NCI-H748 (cell line): ENCODE results near the gene KIF11.
"Not testable (repeated sequence)": the region's sequence is repeated elsewhere in the genome, so short reads cannot be mapped to it uniquely, and the experiment has no call there.

Experiments
- DNase-seq: peaks from one replicate; lab custom pipeline; 2025; ENCODE audit not compliant: unreplicated experiment; lab: John Stamatoyannopoulos, UW

Gene KIF11

DNA sequence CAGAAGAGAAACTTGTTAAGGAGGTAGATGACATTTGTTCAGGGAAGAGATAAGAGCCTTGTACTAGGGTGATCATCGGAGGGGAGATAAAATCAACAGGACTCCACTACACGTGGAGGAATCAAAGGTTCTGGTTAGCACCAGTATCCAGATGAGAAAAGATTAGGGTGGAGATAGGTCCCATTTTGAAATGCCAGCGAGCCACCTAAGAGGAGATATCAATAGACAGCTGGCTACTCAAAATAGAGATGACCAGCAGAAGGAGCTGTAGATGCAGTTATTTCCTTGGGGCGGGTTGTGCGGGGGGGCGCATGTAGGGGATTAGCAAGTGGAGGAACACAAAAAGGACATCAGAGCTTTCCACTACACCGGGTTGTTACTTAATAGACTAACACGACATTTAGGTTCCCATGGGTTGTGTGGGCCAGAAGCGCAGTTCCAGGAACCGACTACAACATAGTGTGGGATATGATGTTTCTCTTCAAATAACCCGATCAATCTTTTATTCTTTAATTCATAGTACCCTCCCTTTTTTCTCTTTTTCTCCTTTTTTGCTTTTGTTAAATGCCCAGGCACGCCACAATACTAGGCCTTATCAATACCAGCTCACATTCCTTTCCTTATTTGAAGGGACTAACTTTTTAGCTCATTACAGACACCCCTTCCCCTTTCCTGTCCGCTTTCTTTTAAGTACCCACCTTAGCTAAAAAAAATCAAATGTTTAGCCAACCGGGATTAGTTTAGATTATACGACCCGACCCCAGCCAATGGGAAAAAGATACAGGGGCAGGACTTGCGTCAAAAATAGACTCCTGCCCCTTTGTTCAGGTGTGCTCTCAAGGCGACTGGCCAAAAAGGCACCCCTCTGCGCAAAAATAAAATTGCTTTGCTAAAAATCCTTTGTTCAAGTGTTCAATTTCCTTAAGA, 2.0 kb upstream of the KIF11 start:
- peak; percentile 25 for DNase-seq

DNA sequence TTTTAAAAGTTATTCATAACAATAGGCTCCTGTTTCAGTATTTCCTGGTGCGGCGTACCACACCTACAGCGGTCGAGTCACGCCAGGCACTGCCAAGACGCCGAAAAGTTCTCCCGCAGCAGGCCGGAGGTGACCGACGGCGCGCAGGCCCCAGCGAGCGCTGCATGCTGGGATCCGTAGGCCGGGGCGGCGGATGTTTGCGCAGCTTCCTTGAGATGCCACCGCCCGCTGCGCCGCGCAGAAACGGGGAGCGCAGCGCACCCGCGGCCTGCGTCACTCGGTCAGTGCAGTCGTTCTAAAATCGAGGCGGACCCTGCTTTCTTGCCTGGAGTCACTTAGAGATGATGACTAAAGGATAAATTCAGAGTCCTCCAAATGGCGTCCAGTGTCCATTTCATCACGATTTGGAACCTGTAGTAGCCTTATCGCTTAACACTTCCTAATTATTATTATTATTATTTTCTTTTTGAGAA, 1.3 kb upstream of the KIF11 start:
- DNase-seq: peak; percentile 86

DNA sequence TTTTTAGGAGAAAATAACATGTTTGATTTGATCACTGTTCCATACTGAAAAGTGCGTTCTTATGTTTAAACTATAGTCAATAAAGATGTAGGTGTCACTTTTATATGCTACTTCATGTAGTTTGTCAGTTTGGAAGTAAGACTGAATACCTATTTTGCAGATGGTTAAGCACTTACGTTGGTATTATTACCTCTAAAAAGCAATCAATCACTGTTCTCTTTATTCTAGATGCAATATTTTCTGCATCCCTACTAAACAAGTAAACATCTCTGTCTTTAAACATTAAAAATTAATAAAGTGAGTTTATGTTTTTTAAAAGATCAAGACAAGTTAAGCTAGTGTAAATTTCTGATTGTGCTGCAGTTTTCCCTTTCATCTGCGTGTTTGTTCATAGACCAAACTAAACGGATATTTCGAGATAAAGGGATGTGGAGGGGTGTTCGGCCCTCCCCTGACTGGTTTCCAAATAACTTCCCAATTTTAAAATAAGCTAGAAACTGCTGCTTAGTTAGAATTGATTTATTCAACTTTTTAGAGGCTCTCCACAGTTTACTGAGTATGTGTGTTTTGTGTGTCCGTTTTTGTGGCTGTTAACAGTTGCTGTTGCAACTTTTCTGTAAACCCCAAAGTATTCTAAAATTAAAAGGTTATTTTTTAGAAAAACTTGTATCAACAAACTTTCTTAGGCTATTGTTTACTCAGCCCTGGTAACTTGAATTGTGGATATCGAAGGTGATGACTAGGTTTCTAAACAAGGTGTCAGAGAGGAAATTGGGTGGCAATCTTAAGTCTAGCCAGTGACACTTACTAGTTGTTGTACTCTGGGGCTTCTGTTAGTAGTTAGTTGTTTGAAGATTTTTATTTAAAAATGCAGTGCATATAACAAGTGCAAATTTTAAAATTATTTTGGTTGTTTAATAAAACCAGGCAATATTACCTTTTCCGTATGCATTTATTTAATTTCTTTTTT, 974 bp downstream of the KIF11 start:
- no peak for DNase-seq

DNA sequence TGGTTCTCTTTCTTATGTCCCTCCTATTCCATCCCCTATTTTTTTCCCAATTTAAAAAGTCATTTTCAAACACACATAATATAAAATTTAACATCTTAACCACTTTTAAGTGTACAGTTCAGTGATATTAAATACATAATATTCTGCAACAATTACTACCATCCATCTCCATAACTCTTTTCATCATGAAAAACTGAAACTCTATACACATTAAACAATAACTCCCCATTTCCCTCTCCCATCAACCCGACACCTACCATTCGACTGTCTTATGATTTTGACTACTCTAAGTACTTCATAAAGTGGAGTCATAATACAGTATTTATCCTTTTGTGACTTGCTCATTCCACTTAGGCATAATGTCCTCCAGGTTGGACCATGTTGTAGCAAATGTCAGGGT, 2.6 kb downstream of the KIF11 start:
- no peak for DNase-seq

DNA sequence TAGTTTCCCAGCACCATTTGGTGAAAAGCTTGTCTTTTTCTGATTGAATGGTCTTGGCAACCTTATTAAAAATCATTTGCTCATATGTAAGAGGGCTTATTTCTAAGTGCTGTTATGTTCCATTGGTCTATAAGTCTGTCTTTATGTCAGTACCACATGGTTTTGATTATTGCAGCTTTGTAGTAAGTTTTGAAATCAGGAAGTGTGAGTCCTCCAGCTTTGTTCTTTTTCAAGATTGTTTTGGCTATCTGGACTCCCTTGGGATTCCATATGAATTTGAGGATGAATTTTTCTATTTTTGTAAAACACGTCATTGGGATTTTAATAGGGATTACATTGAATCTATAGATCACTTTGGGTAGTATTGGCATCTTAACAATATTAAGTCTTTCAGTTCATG, 5.4 kb downstream of the KIF11 start:
- DNase-seq: no peak

DNA sequence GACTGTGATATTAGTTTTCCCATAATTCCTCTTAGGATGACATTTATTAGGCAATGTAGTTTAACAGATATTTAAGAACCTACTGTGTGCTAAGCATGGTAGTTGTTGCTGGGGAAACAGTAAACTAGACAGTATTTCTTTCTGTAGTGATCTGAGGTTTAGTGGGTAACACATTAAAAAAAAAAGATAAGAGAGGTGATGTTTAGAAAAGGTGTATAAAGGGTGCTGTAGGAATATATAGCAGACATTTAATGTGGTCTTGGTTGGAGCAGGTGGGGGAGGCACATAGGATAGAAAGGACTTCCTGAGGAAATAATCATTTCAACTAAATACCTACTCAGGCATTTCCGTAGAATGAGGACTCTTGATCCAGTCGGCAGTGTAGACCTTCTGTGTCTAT, 11.9 kb downstream of the KIF11 start:
- DNase-seq: no peak

DNA sequence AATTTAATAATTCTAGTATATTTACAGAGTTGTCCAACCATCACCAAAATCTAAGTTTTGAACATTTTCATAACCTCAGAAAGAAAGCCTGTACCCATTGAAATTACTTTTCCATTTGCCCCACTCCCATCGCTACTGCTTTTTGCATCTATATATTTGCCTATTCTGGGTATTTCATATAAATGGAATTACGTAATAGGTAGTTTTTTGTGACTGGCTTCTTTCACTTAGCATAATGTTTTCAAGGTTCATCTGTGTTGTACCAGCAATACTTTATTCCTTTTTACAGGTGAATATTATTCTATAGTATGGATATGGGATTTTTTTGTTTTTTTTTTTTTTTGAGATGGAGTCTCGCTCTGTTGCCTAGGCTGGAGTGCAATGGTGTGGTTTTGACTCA, 22.6 kb downstream of the KIF11 start:
- DNase-seq: no peak

DNA sequence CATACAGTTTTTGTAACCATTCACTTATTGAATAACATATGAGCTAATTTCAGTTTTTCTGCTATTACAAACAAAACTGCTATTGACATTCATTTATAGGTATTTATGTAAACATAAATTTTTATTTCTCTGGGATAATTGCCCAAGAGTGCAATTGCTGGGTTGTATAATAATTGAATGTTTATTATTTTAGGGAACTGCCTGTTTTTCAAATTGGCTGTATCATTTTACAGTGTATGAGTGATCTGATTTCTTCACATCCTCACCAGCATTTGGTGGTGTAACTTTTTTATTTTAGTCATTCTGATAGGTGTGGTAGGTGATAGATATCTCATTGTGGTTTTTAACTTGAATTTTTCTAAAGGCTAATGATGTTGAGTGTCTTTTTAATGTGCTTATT, 26.4 kb downstream of the KIF11 start:
- DNase-seq: no peak

DNA sequence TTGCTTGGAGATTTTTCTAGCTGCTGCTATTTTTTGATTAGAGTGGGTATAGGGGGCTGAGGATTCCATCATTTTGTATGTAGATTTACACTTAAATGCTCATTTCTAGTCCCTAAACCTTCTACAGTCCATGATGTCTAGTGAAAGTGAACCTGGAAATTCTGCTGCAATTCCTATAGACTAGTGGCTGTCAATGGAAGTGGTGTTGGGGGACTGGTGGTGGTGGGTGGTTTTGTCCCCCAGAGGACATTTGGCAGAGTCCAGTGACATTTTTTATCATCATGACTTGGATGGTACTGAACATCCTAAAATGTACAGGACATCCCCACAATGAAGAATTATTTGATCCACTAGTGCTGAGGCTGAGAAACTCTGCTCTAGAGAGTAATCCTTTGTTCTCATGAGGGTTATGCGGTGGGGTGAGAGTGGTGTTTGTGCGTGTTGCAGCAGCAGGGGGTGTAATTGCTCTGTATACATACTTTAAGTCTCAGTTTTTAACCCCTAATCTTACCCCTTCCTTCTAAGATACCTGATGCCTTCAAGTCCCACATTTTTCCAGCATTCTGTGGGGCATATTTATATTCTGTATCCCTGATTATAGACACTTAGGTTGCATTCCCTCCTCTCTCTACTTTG, 35.0 kb downstream of the KIF11 start:
- DNase-seq: no peak

DNA sequence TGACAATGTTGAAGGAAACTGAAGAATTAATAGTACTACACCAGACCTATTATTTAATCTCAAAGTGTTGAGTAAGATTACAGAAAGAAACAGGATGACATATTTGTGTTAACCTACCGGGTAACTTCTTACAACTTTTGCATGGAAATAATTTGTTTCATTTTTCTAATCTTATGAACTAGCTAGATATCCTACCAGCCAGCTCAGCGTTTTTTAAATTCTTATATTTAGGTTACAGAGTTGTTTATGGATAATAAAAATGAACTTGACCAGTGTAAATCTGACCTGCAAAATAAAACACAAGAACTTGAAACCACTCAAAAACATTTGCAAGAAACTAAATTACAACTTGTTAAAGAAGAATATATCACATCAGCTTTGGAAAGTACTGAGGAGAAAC, 37.0 kb downstream of the KIF11 start:
- no peak for DNase-seq

DNA sequence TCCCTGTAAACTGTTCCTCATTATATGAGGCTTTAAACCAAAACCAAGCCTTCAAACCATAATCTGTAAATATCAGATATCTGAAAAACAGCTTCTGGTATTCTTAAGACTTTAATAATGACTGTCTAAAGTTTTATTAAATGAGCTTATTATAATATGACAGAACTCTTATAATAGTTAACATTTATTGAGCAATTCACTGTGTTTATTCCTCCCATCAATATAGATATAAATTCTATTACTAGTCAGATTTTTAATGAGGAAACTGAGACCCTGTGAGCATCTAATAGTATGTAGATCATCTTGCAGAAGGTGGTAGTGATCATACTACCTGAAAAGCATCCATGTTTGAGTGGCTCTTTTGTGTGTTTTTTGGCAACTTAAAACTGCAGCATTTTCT, 45.1 kb downstream of the KIF11 start:
- no peak for DNase-seq

DNA sequence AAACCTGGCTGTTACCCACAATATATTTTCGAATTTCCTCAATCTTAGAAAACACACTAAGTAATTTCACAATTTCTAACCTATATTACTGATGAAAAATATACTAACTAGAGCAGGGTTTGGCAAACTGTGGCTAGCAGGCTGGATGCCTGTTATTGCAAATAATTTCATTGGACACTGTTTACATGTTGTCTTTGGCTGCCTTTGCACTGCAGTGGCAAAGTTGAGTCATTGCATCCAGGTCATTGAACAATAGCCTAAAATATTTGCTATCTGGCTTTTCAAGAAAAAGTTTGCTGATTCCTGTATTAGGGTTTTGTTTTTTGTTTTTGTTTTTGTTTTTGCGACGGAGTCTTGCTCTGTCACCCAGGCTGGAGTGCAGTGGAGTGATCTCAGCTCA, 47.2 kb downstream of the KIF11 start:
- DNase-seq: no peak

DNA sequence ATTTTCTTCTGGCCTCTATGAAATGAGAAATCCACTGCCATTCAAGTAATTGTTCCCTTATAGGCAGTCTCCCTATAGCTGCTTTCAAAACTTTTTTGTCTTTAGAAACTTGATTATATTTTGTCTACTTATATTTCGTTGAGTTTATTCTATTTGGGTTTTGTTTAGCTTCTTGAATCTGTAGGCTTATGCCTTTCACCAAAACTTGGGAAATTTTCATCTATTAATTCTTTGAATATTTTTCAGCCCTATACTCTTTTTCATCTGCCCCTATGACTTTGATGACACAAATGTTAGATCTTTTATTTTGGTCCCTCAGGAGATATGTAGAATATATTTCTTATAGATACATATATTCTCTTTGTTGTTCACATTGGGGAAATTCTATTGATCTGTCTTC, 48.6 kb downstream of the KIF11 start:
- DNase-seq: no peak

DNA sequence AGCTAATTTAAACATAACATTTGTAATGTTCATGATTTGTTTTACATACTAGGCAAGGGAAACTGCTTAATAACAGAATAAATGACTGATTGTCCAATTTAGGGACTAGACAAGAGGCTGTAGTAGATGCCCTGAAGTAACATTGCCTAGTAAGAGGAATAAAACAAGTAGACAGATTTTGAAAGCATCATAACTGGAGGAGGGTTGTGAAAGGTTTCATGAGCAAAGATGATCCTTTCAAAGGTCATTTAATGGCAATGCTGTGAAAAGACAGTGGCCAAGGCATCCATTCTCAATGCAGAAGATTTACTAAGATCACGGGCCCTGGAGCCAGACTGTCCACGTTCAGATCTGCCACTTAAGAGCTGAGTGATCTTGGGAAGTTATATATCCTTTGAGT, 52.0 kb downstream of the KIF11 start:
- DNase-seq: no peak

DNA sequence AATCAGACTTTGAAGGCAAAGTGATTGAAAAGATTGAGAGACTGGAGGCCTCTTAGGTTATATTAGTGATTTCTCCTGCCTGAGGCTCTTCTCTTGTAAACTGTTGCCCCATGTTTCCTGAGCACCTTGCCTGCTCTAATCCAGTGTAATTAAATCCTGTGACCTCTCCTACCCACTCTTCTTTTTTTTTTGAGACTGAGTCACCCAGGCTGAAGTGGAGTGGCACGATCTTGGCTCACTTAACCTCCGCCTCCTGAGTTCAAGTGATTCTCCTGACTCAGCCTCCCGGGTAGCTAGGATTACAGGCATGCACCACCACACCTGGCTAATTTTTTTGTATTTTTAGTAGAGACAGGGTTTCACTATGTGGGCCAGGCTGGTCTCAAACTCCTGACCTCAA, 57.9 kb downstream of the KIF11 start:
- not testable (repeated sequence) for DNase-seq

DNA sequence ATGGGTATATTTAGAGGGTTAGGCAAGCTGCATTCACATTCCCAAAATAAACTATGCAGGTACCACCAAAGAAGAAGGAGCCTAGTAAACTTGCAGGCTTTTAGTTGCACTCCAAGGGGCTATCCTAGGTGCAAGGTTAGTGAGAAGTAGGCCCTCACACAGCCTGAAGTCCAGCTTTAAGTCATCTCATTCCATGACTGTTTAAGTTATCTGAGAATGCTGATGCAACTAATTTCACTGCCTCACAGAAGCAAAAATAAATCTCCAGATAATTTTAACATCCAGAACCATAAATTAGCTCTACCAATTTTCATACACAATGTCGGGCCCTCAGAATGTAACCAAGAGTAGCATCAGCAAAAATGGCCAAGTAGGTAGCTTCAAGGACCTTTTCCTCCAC, 62.5 kb downstream of the KIF11 start:
- no peak for DNase-seq

DNA sequence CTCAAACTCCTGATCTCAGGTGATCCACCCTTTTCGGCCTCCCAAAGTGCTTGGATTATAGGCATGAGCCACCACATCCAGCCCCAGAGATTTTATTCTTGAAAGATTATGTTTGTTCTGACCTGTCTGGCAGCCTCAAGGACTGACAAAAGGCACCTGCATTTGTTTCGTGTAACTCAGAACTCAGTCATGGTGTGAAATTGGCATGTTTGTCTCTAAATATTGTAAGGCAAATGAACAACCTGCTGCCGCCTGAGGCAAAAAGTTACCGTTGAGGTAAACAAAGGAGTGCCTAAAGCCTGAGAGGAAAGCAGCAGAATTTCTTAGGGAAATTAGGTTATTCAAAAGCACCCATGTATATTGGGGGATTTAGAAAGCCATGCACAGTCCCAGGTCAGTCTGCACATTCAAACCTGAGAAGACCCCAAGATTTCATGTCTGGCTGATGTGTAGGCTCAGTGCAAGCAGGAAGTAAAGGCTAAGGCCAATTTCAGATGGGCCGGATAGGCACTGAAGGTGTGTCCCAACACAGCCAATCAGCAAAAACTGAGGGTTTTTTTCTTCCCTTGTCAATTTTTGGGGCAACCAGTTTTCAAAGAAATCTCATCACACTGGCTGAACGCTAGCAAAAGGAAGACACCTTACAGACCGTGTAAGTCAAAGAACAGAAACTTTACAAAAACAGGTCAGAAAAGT, 63.5 kb downstream of the KIF11 start:
- no peak for DNase-seq

DNA sequence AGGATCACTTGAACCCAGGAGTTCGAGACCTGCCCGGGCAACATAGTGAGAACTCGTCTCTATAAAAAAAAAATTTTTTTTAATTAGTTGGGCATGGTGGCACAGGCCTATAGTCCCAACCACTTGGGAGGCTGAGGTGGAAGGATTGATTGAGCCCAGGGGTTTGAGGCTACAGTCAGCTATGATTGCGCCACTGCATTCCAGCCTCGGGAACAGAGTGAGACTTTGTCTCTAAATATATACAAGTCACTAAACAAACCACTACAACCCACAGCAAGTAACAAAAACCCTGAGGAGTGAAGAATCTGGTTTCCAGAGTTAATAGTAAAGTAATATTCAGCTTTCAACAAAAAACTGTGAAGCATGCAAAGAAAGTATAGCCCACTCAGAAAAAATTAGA, 64.1 kb downstream of the KIF11 start:
- no peak for DNase-seq

DNA sequence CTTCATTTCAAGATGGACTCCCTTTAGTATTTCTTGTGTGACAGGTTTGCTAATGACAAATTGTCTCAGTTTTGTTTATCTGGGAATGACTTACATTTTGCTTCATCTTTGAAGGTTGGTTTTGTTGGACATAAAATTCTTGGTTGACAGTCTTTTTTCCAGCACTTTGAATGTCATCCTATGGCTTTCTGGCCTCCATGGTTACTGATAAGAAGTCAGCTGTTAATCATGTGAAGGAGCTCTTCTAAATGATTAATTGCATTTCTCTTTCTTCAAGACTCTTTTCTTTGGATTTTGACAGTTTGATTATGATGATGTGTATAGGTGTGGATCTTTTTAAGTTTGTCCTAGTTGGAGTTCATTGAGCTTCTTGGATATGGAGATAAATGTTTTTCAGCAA, 69.9 kb downstream of the KIF11 start:
- no peak for DNase-seq

DNA sequence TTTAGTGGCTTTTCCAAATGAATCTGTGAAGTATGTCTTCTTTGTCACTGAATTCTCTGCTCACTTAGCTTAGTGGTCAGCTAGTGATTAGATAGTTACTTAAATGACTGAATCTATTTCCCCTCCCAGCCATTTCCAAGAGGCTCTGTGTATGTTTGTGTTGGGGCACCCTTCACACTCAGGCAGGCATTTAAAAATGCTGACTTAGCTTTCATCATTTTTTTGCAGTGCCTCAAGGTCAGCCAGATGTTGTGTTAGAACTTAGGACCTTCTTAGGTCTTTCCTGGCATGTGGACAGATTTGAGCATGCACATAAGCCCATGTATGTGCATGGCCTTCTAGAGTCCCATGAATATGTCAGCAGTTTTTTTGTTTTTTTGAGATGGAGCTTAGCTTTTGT, 71.4 kb downstream of the KIF11 start:
- DNase-seq: no peak

DNA sequence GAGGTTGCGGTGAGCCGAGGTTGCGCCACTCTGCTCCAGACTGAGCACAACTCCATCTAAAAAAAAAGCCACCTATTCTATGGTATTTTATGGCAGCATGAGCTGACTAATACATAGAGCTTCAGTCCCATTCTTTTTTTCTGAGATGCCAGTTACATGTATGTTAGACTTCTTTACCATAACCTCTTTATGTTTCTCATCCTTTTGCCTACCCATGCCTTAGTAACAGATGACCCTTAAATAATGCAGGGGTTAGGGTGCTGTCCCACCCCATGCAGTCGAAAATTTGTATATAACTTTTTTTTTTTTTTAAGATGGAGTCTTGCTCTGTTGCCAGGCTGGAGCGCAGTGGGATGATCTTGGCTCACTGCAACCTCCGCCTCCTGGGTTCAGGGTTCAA, 74.1 kb downstream of the KIF11 start:
- no peak for DNase-seq
